Measurements from ENCODE around the gene IFT81. TPM values are rescaled to one million over a fixed set of nuclear protein-coding genes. Genes with fewer than 3 reads are reported as not detected.
"Not testable (repeated sequence)": the region's sequence is repeated elsewhere in the genome, so short reads cannot be mapped to it uniquely, and the experiment has no call there.

The IFT81 gene
- total RNA-seq, 1 donor from 2014 or later = 18.7 TPM

DNA sequence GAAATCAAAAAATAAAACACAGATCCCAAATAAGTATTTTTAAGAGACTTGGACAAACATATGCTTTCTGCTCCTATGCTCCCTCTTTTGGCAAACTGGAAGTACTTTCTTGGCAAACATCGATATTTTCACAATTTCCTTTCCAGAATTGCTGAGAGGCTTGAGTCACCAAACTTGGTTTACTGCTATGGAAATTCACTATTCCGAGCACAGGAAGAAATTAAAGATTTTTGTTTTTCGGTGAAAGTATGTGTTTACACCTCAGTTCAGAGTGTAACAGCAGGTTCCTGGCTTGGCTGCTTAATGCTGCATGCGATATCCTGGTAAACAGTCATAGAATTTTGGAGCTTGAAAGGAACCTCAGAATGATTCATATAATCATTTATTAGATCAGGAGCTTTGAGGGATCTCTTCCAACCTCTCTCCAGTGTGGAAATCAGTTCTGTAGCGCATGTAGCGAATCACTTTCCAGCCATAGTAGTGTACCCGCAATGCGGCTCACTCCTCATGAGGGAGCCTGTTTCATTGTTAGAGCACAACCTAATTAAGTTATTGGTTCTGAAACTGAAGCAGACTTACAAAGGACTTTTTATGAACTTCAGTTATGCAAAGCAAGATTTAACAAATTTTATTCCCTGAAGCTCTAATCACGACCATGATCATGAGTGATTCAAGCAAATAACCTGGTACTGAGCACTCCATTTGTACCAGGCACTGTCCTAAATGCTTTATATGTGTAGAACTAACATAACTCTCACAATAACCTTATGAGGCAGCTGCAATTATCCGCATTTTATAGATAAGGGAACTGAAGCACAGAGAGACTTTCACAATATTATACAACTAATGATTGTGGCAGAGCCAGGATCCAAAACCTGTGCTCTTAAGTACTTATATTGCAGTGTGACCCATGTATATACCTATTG is 100.5 kb downstream of the IFT81 start:
- Mint-ChIP-seq H3K9me3 (ENCODE audit: unreplicated experiment) (no peaks in the 10 kb centered on the region), H3K27ac (ENCODE audit: unreplicated experiment) (no peak overlapping the region)
- DNase-seq (ENCODE audit: low spot score) = no peak

DNA sequence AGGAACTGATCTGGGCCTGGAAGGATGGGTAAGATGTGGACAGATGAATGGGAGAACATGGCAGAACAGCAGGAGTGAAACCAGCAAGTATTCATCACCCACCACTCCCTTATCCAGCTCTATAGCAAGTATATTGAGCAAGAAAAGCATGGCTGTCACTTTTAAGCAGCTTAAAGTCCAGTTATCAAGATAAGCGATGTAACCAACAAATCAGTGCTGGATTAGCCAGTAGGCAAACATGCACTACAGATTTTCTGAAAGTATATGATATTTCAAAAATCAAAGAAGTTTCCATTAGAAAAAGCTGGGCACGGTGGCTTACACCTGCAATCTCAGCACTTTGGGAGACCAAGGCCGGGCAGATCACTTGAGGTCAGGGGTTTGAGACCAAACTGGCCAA is 103.0 kb downstream of the IFT81 start:
- TF ChIP-seq CTCF (IDR thresholded peaks at IDR 0.05; ENCODE audit: unreplicated experiment) = no peak
- Mint-ChIP-seq H3K4me3 (ENCODE audit: unreplicated experiment) (no peak overlapping the region), H3K4me1 (ENCODE audit: unreplicated experiment) (peaks cover 4% of the 10 kb centered on the region), H3K9me3 (ENCODE audit: unreplicated experiment) (no peaks in the 10 kb centered on the region), H3K27me3 (ENCODE audit: unreplicated experiment) (no peaks in the 10 kb centered on the region), H3K27ac (ENCODE audit: unreplicated experiment) (no peak overlapping the region), H3K36me3 (ENCODE audit: low read depth, unreplicated experiment) (no peaks in the 10 kb centered on the region)
- no peak for DNase-seq (ENCODE audit: low spot score)

More for the DNA sequence above, 100.5 kb downstream of the IFT81 start:
- no peaks in the 10 kb centered on the region for H3K27me3 Mint-ChIP-seq (ENCODE audit: unreplicated experiment)
- H3K36me3 Mint-ChIP-seq (ENCODE audit: low read depth, unreplicated experiment) = no peaks in the 10 kb centered on the region
- no peak for TF ChIP-seq CTCF (IDR thresholded peaks at IDR 0.05; ENCODE audit: unreplicated experiment)
- no peak overlapping the region for H3K4me3 Mint-ChIP-seq (ENCODE audit: unreplicated experiment)
- peaks cover 4% of the 10 kb centered on the region for H3K4me1 Mint-ChIP-seq (ENCODE audit: unreplicated experiment)

- not testable (repeated sequence) for DNase-seq (ENCODE audit: low spot score); H3K4me3 Mint-ChIP-seq (ENCODE audit: unreplicated experiment); H3K36me3 Mint-ChIP-seq (ENCODE audit: low read depth, unreplicated experiment); H3K4me1 Mint-ChIP-seq (ENCODE audit: unreplicated experiment); H3K27ac Mint-ChIP-seq (ENCODE audit: unreplicated experiment); H3K9me3 Mint-ChIP-seq (ENCODE audit: unreplicated experiment); H3K27me3 Mint-ChIP-seq (ENCODE audit: unreplicated experiment)
Observed at GRCh38 chr12:110228348-110228747, 104.2 kb downstream of the IFT81 start.

- Mint-ChIP-seq H3K36me3 (ENCODE audit: low read depth, unreplicated experiment) (no peaks in the 10 kb centered on the region), H3K9me3 (ENCODE audit: unreplicated experiment) (no peaks in the 10 kb centered on the region), H3K4me1 (ENCODE audit: unreplicated experiment) (peaks cover 4% of the 10 kb centered on the region), H3K4me3 (ENCODE audit: unreplicated experiment) (no peak overlapping the region), H3K27ac (ENCODE audit: unreplicated experiment) (no peak overlapping the region), H3K27me3 (ENCODE audit: unreplicated experiment) (no peaks in the 10 kb centered on the region)
- no peak for TF ChIP-seq CTCF (IDR thresholded peaks at IDR 0.05; ENCODE audit: unreplicated experiment)
- DNase-seq (ENCODE audit: low spot score) = no peak
Observed at GRCh38 chr12:110228756-110229155, 104.6 kb downstream of the IFT81 start.

- Mint-ChIP-seq H3K36me3 (ENCODE audit: low read depth, unreplicated experiment) (no peaks in the 10 kb centered on the region), H3K27ac (ENCODE audit: unreplicated experiment) (no peak overlapping the region), H3K4me3 (ENCODE audit: unreplicated experiment) (no peak overlapping the region), H3K9me3 (ENCODE audit: unreplicated experiment) (no peaks in the 10 kb centered on the region), H3K4me1 (ENCODE audit: unreplicated experiment) (no peaks in the 10 kb centered on the region), H3K27me3 (ENCODE audit: unreplicated experiment) (no peaks in the 10 kb centered on the region)
- no peak for DNase-seq (ENCODE audit: low spot score)
- no peak for TF ChIP-seq CTCF (IDR thresholded peaks at IDR 0.05; ENCODE audit: unreplicated experiment)
Observed at GRCh38 chr12:110229409-110229808, 105.3 kb downstream of the IFT81 start.
